ENCODE measurements around the gene SYNDIG1L.

- TF ChIP-seq CTCF (IDR thresholded peaks at IDR 0.05) = no peak
- TF ChIP-seq POLR2A (IDR thresholded peaks at IDR 0.05) = no peak
Observed at GRCh38 chr14:74424606-74425005, 1.4 kb downstream of the SYNDIG1L start.

Measured in testis (tissue), 2 donors.